Smooth muscle cell (in vitro differentiated cells): Measurements from ENCODE around the gene FAM209A. TPM values are rescaled to one million over a fixed set of nuclear protein-coding genes. Genes with fewer than 3 reads are reported as not detected.
A peak's percentile ranks its signal among the peaks of the same experiment; 100 is the strongest.

Experiments
- DNase-seq: peaks from one replicate; lab custom pipeline; 2025; ENCODE audit not compliant: unreplicated experiment; lab: John Stamatoyannopoulos, UW
- H2AFZ ChIP-seq: fragments of 200-600 bp; sonication (generic); 2 replicates; pipeline ENCODE4 v1.6.0; 2016; ENCODE audit warnings: antibody characterized with exemption, low read depth, mild to moderate bottlenecking
- H3F3A ChIP-seq: fragments of 200-600 bp; sonication (generic); 2 replicates; pipeline ENCODE4 v1.6.0; 2017; ENCODE audit warnings: antibody characterized with exemption, low read depth
- H3K27ac ChIP-seq: fragments of 200-600 bp; sonication (generic); 2 replicates; pipeline ENCODE4 v1.5.1; 2016; ENCODE audit warnings: low read depth, mild to moderate bottlenecking
- H3K27me3 ChIP-seq: fragments of 200-600 bp; sonication (generic); 2 replicates; pipeline ENCODE4 v1.6.1; 2016; ENCODE audit warnings: low read depth, mild to moderate bottlenecking
- H3K36me3 ChIP-seq: fragments of 200-600 bp; sonication (generic); 2 replicates; pipeline ENCODE4 v1.5.1; 2016; ENCODE audit warnings: low read depth
- H3K4me1 ChIP-seq: fragments of 200-600 bp; sonication (generic); 2 replicates; pipeline ENCODE4 v1.5.1; 2016; ENCODE audit warnings: low read depth
- H3K4me2 ChIP-seq: fragments of 200-600 bp; sonication (generic); 2 replicates; pipeline ENCODE4 v1.6.0; 2016; ENCODE audit warnings: mild to moderate bottlenecking
- H3K4me3 ChIP-seq: fragments of 200-600 bp; sonication (generic); 2 replicates; pipeline ENCODE4 v1.5.1; 2016; ENCODE audit warnings: mild to moderate bottlenecking
- H3K79me2 ChIP-seq: fragments of 200-600 bp; sonication (generic); 2 replicates; pipeline ENCODE4 v1.6.0; 2016; ENCODE audit warnings: low read depth, mild to moderate bottlenecking
- H3K9ac ChIP-seq: fragments of 200-600 bp; sonication (generic); 2 replicates; pipeline ENCODE4 v1.6.0; 2016; ENCODE audit warnings: low read depth
- H3K9me3 ChIP-seq: fragments of 200-600 bp; sonication (generic); replicated peaks from 2 replicates; pipeline ENCODE4 v1.5.1; 2016; ENCODE audit warnings: low read depth
- H4K20me1 ChIP-seq: fragments of 200-600 bp; sonication (generic); 2 replicates; pipeline ENCODE4 v1.6.0; 2016; ENCODE audit warnings: low read depth
- CTCF ChIP-seq: fragments of 200-600 bp; sonication (generic); IDR thresholded peaks from 2 replicates; pipeline ENCODE4 v1.5.1; 2017; ENCODE audit warnings: borderline replicate concordance, mild to moderate bottlenecking, antibody characterized with exemption; ENCODE audit not compliant: insufficient read depth, poor library complexity, severe bottlenecking
- WGBS: methylation state at CpG from one replicate; pipeline ENCODE4 v1.1.7; 2016; ENCODE audit warnings: low lambda C conversion rate; 5-methylcytosine and 5-hydroxymethylcytosine counted together
- polyA plus RNA-seq: library from polyadenylated mRNA; unstranded; fragments of >200 nt; fragmentation: Nextera tagmentation; extraction: Ambion mirVana; gene quantifications from 2 replicates; pipeline ENCODE4 v1.2.1, GENCODE V29; 2016
- total RNA-seq: library from RNA; depleted of rRNA; stranded (reverse); fragments of >200 nt; gene quantifications from 2 replicates; pipeline ENCODE4 v1.2.3, GENCODE V29; 2014

The FAM209A gene
- total and polyA plus RNA-seq, 2 experiments from 2014 or later: 0.35 TPM; not detected in 1

GRCh38 chr20:56542489-56543030, 18.0 kb downstream of the FAM209A start:
- H3K4me1 ChIP-seq: no peaks in the 10 kb centered on the region
- no peak for TF ChIP-seq CTCF
- no peak overlapping the region for H3K4me2 ChIP-seq
- no peak overlapping the region for H2AFZ ChIP-seq
- no peaks in the 10 kb centered on the region for H3F3A ChIP-seq
- no peaks in the 10 kb centered on the region for H3K27me3 ChIP-seq
- no peaks in the 10 kb centered on the region for H3K36me3 ChIP-seq
- DNase-seq: no peak
- no peaks in the 10 kb centered on the region for H3K9me3 ChIP-seq
- H3K4me3 ChIP-seq: no peak overlapping the region
- H4K20me1 ChIP-seq: no peaks in the 10 kb centered on the region
- H3K79me2 ChIP-seq: no peaks in the 10 kb centered on the region
- no peak overlapping the region for H3K27ac ChIP-seq
- H3K9ac ChIP-seq: no peak overlapping the region
- 93% methylated on average over 9 of the region's 9 CpGs for WGBS

- Histone ChIP-seq H3K4me2 (no peak overlapping the region), H3K27me3 (no peaks in the 10 kb centered on the region), H3K4me3 (no peak overlapping the region), H3K27ac (no peak overlapping the region), H3K4me1 (no peaks in the 10 kb centered on the region), H3K9ac (no peak overlapping the region), H3F3A (peaks cover 5% of the 10 kb centered on the region), H3K79me2 (no peaks in the 10 kb centered on the region), H3K36me3 (no peaks in the 10 kb centered on the region), H3K9me3 (no peaks in the 10 kb centered on the region), H2AFZ (no peak overlapping the region), H4K20me1 (no peaks in the 10 kb centered on the region)
- WGBS: 96% methylated on average over 8 of the region's 8 CpGs
- DNase-seq: no peak
- TF ChIP-seq CTCF: no peak
These were observed 27.0 kb downstream of the FAM209A start for GRCh38 chr20:56551571-56551970.

- Histone ChIP-seq H3K27me3 (no peaks in the 10 kb centered on the region), H4K20me1 (no peaks in the 10 kb centered on the region), H3K4me1 (no peaks in the 10 kb centered on the region), H3F3A (peaks cover 5% of the 10 kb centered on the region), H3K36me3 (no peaks in the 10 kb centered on the region), H3K9me3 (no peaks in the 10 kb centered on the region), H2AFZ (no peak overlapping the region), H3K27ac (no peak overlapping the region), H3K9ac (no peak overlapping the region), H3K4me2 (no peak overlapping the region), H3K4me3 (no peak overlapping the region), H3K79me2 (no peaks in the 10 kb centered on the region)
- no peak for TF ChIP-seq CTCF
- DNase-seq: no peak
- 68% methylated on average over 8 of the region's 8 CpGs for WGBS
These were observed 28.5 kb downstream of the FAM209A start for GRCh38 chr20:56552911-56553629.

GRCh38 chr20:56554869-56555268, 30.3 kb downstream of the FAM209A start:
- Histone ChIP-seq H3K36me3 (no peaks in the 10 kb centered on the region), H3K79me2 (no peaks in the 10 kb centered on the region), H3K27me3 (no peaks in the 10 kb centered on the region), H2AFZ (no peak overlapping the region), H3K4me2 (peak overlapping the region; percentile 54), H3F3A (peaks cover 5% of the 10 kb centered on the region), H4K20me1 (no peaks in the 10 kb centered on the region), H3K4me3 (no peak overlapping the region), H3K27ac (peak overlapping the region; percentile 75), H3K4me1 (no peaks in the 10 kb centered on the region), H3K9ac (no peak overlapping the region), H3K9me3 (no peaks in the 10 kb centered on the region)
- WGBS: 12% methylated on average over 4 of the region's 4 CpGs
- no peak for TF ChIP-seq CTCF
- no peak for DNase-seq
